CD14-positive monocyte (primary cell): ENCODE data around the gene BUD31. TPM values are rescaled to one million over a fixed set of nuclear protein-coding genes. Genes with fewer than 3 reads are reported as not detected.

Experiments used
- DNase-seq, 3 donors: peaks; one replicate each; pipeline ENCODE4 v3.0.0-alpha.2; 2011 to 2022
- H2AFZ ChIP-seq: 2 replicates; pipeline ENCODE4 v1.6.0; 2012; ENCODE audit warnings: mild to moderate bottlenecking, low read depth, low read length, inconsistent platforms; ENCODE audit not compliant: insufficient read depth, poor library complexity, severe bottlenecking
- H3K27ac ChIP-seq, 2 donors: 1 replicate in 1 of 2; 2 replicates in 1 of 2; pipeline ENCODE4 v1.5.1; 2012 to 2013; ENCODE audit warnings: low read length in 2 of 2, control low read depth in 1 of 2, inconsistent platforms in 1 of 2, low read depth in 1 of 2, mild to moderate bottlenecking in 1 of 2
- H3K27me3 ChIP-seq, 2 donors: one replicate each; pipeline versions ENCODE4 v1.6.0 to v1.6.1; 2011 to 2013; ENCODE audit warnings: low read length in 2 of 2; ENCODE audit not compliant: control insufficient read depth in 2 of 2, insufficient read depth in 2 of 2
- H3K36me3 ChIP-seq, 2 donors: replicated peaks in 1 of 2; 1 replicate in 1 of 2; 2 replicates in 1 of 2; pipeline versions ENCODE4 v1.5.1 to v1.6.1; 2012 to 2013; ENCODE audit warnings: low read length in 2 of 2, control low read depth in 1 of 2, inconsistent platforms in 1 of 2, mild to moderate bottlenecking in 1 of 2; ENCODE audit not compliant: insufficient read depth in 2 of 2, control insufficient read depth in 1 of 2
- H3K4me1 ChIP-seq, 2 donors: 1 replicate in 1 of 2; 2 replicates in 1 of 2; pipeline versions ENCODE4 v1.5.1 to v1.6.1; 2012 to 2013; ENCODE audit warnings: low read length in 2 of 2, control low read depth in 1 of 2, inconsistent platforms in 1 of 2, mild to moderate bottlenecking in 1 of 2, moderate library complexity in 1 of 2; ENCODE audit not compliant: insufficient read depth in 2 of 2, control insufficient read depth in 1 of 2
- H3K4me2 ChIP-seq: replicated peaks from 2 replicates; pipeline ENCODE3; 2012; ENCODE audit warnings: low read length, moderate library complexity, mild to moderate bottlenecking; ENCODE audit not compliant: poor library complexity, severe bottlenecking; ENCODE audit errors: extremely low read depth
- H3K4me3 ChIP-seq, 3 experiments: fragments of 200-600 bp in 1 of 3; sonication (generic) in 1 of 3; replicated peaks in 1 of 3; 1 replicate in 2 of 3; 2 replicates in 1 of 3; pipeline ENCODE4 v1.5.1; 2011 to 2013; ENCODE audit warnings: low read length in 3 of 3, mild to moderate bottlenecking in 3 of 3, control low read depth in 2 of 3, low read depth in 2 of 3, inconsistent platforms in 1 of 3, moderate library complexity in 1 of 3
- H3K79me2 ChIP-seq: 2 replicates; pipeline ENCODE4 v1.6.0; 2012; ENCODE audit warnings: mild to moderate bottlenecking, control low read depth, inconsistent platforms, low read length, moderate library complexity; ENCODE audit not compliant: insufficient read depth
- H3K9ac ChIP-seq: 2 replicates; pipeline ENCODE4 v1.6.0; 2017; ENCODE audit warnings: low read length, mild to moderate bottlenecking; ENCODE audit not compliant: insufficient read depth, poor library complexity, severe bottlenecking
- H3K9me3 ChIP-seq, 2 donors: replicated peaks in 1 of 2; 1 replicate in 1 of 2; 2 replicates in 1 of 2; pipeline versions ENCODE4 v1.5.1 to v1.6.1; 2012 to 2013; ENCODE audit warnings: low read length in 2 of 2, control low read depth in 1 of 2; ENCODE audit not compliant: control insufficient read depth in 1 of 2, insufficient read depth in 1 of 2
- H4K20me1 ChIP-seq: 2 replicates; pipeline ENCODE4 v1.6.0; 2012; ENCODE audit warnings: mild to moderate bottlenecking, low read length, control low read depth, moderate library complexity; ENCODE audit not compliant: insufficient read depth
- H3K27ac Mint-ChIP-seq, 7 donors: one replicate each; pipeline ENCODE4 v1.8.0; 2020; ENCODE audit warnings: mild to moderate bottlenecking in 7 of 7, mixed read lengths in 7 of 7, moderate library complexity in 6 of 7, inconsistent platforms in 2 of 7
- H3K27me3 Mint-ChIP-seq, 3 donors: one replicate each; pipeline ENCODE4 v1.8.0; 2021 to 2022; ENCODE audit warnings: low read depth in 3 of 3, mild to moderate bottlenecking in 3 of 3, mixed read lengths in 3 of 3, moderate library complexity in 3 of 3, inconsistent platforms in 1 of 3
- H3K36me3 Mint-ChIP-seq, 2 donors: one replicate each; pipeline ENCODE4 v1.8.0; 2020; ENCODE audit warnings: mixed read lengths in 2 of 2, inconsistent platforms in 1 of 2, mild to moderate bottlenecking in 1 of 2
- H3K4me1 Mint-ChIP-seq: one replicate; pipeline ENCODE4 v1.8.0; 2020; ENCODE audit warnings: mild to moderate bottlenecking, mixed read lengths
- H3K4me3 Mint-ChIP-seq, 2 donors: one replicate each; pipeline ENCODE4 v1.8.0; 2020; ENCODE audit warnings: mild to moderate bottlenecking in 2 of 2, mixed read lengths in 2 of 2, moderate library complexity in 1 of 2
- H3K9me3 Mint-ChIP-seq, 7 donors: one replicate each; pipeline ENCODE4 v1.8.0; 2020 to 2022; ENCODE audit warnings: mixed read lengths in 7 of 7, mild to moderate bottlenecking in 6 of 7, moderate library complexity in 6 of 7, inconsistent platforms in 2 of 7
- CTCF ChIP-seq: fragments of 200-600 bp; IDR thresholded peaks from one replicate; pipeline ENCODE4 v1.8.0; 2022; ENCODE audit warnings: antibody characterized with exemption, mild to moderate bottlenecking
- WGBS: methylation state at CpG from one replicate; pipeline ENCODE4 v1.1.5; 2013; ENCODE audit warnings: missing lambda C conversion rate; ENCODE audit not compliant: insufficient coverage; 5-methylcytosine and 5-hydroxymethylcytosine counted together
- intact Hi-C, 2 donors: fragments of 100-400 bp; cut with micrococcal nuclease; formaldehyde crosslinking; loops; one replicate each; pipeline versions ENCODE4 v1.15.0 to v1.15.1; 2023
- polyA plus RNA-seq, 3 donors: library from polyadenylated mRNA; depleted of rRNA in 1 of 3; unstranded in 2 of 3; stranded (reverse) in 1 of 3; fragments of 300-500 nt in 2 of 3; fragments of >200 nt in 1 of 3; fragmentation: Illumina TruSeq in 2 of 3; gene quantifications; 1 replicate in 2 of 3; 2 replicates in 1 of 3; pipeline ENCODE4 v1.2.3, GENCODE V29; 2012 to 2021

The BUD31 gene
- polyA plus RNA-seq, 3 donors = 34.3 to 256 (median 241) TPM

GRCh38 chr7:99409192-99409572 is 413 bp downstream of the BUD31 start:
- Histone ChIP-seq H3K4me1 (peaks cover 25 to 35% of the 10 kb centered on the region in 2 donors), H2AFZ (peak overlapping the region; percentile 97)
- WGBS = 0% methylated on average over 17 of the region's 18 CpGs

GRCh38 chr7:99409806-99410205 is 1.0 kb downstream of the BUD31 start:
- Histone ChIP-seq H3K4me1 (peaks cover 25 to 35% of the 10 kb centered on the region in 2 donors), H3K79me2 (peaks cover 60% of the 10 kb centered on the region), H3K36me3 (peaks cover 38 to 53% of the 10 kb centered on the region in 2 donors), H3K4me2 (peak overlapping the region; percentile 90), H3K4me3 (peak overlapping the region; percentile 65 to 96 (median 93)), H3K27ac (peak overlapping the region in 1 of 2 donors; percentile 97), H3K9ac (peak overlapping the region; percentile 90), H3K27me3 (no peaks in the 10 kb centered on the region), H2AFZ (peak overlapping the region; percentile 97), H3K9me3 (no peaks in the 10 kb centered on the region), H4K20me1 (peaks cover 58% of the 10 kb centered on the region)
- Mint-ChIP-seq H3K36me3 (peaks cover 35 to 48% of the 10 kb centered on the region in 2 donors), H3K9me3 (peaks cover 0 to under 1% (median 0%) of the 10 kb centered on the region in 7 donors), H3K4me1 (peaks cover 26% of the 10 kb centered on the region), H3K4me3 (peak overlapping the region; percentile 97 to 99), H3K27me3 (peaks cover 0 to 2% (median 0%) of the 10 kb centered on the region in 3 donors), H3K27ac (peak overlapping the region in 4 of 7 donors; percentile 40 to 98 (median 97))
- no peak for DNase-seq
- no peak for TF ChIP-seq CTCF
- intact Hi-C loops = loop anchor here (2.0 to 10.0 kb wide), 3 partner anchors 35 to 95 kb away; partner anchors contain the start of genes ARPC1B (in 1 of the 2), ZKSCAN5 (in 1 of the 2) and ZNF394 (in 1 of the 2)
- 0% methylated on average over 1 of the region's 3 CpGs for WGBS

More at GRCh38 chr7:99409192-99409572, 413 bp downstream of the BUD31 start:
- Histone ChIP-seq H3K27me3 (no peaks in the 10 kb centered on the region), H3K36me3 (peaks cover 38 to 53% of the 10 kb centered on the region in 2 donors), H3K27ac (peak overlapping the region; percentile 95 to 97), H3K4me3 (peak overlapping the region; percentile 65 to 96 (median 93)), H3K9ac (peak overlapping the region; percentile 90), H3K4me2 (peak overlapping the region; percentile 90), H4K20me1 (peaks cover 64% of the 10 kb centered on the region), H3K9me3 (no peaks in the 10 kb centered on the region), H3K79me2 (peaks cover 66% of the 10 kb centered on the region)
- peaks cover 34 to 46% of the 10 kb centered on the region in 2 donors for H3K36me3 Mint-ChIP-seq
- intact Hi-C loops = loop anchor here (2.0 to 10.0 kb wide), 3 partner anchors 34 to 96 kb away; partner anchors contain the start of genes ARPC1B (in 1 of the 2), ZKSCAN5 (in 1 of the 2) and ZNF394 (in 1 of the 2)
- no peaks in the 10 kb centered on the region for H3K9me3 Mint-ChIP-seq
- H3K4me1 Mint-ChIP-seq = peaks cover 29% of the 10 kb centered on the region
- peaks cover 0 to 2% (median 2%) of the 10 kb centered on the region in 3 donors for H3K27me3 Mint-ChIP-seq
- H3K4me3 Mint-ChIP-seq = peak overlapping the region; percentile 97 to 99
- H3K27ac Mint-ChIP-seq = peak overlapping the region; percentile 97 to 99 (median 99)
- TF ChIP-seq CTCF = no peak
- no peak for DNase-seq
